ENCODE data around the gene XDH. TPM values are rescaled to one million over a fixed set of nuclear protein-coding genes. Genes with fewer than 3 reads are reported as not detected.

Gene XDH
- polyA plus RNA-seq, 4 donors, result 29.8 to 115 (median 37.2) TPM

DNA sequence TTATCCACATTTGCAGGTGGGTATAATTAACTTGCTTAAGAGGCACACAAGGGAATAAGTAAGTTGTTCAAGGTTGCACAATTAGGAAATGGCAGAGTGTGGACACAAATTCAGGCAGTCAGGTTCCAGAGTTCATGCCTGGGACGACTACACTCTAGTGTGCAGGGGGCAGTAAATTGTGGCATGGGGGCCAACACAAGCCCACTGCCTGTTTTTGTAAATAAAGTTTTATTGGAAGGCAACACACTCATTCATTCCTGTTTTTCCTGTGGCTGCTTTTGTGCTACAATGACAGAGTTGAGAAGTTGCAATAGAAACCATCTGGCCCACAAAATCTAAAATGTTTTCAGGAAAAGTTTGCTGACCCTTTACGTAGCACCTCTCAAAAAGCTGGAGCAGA is 41.4 kb downstream of the XDH start:
- Histone ChIP-seq H3K27me3 (ENCODE audit: control insufficient read depth in 3 of 3, insufficient read depth in 3 of 3, low read length in 3 of 3) (no peaks in the 10 kb centered on the region), H3K4me3 (ENCODE audit: low read depth in 1 of 3, low read length in 3 of 3) (no peak overlapping the region), H3K4me1 (ENCODE audit: control insufficient read depth in 3 of 3, insufficient read depth in 2 of 3, low read depth in 1 of 3, low read length in 2 of 3) (peaks cover 0 to 1% (median 0%) of the 10 kb centered on the region in 3 donors), H3K27ac (ENCODE audit: low read depth in 1 of 3, low read length in 2 of 3) (no peak overlapping the region), H3K9me3 (ENCODE audit: control insufficient read depth in 2 of 2, insufficient read depth in 1 of 2, low read depth in 1 of 2, low read length in 1 of 2) (no peaks in the 10 kb centered on the region), H3K36me3 (ENCODE audit: control insufficient read depth in 3 of 3, insufficient read depth in 2 of 3, low read depth in 1 of 3, low read length in 3 of 3) (peaks cover 0 to 51% (median 19%) of the 10 kb centered on the region in 3 donors)
- DNase-seq (no peak), FAIRE-seq (no peak)
- WGBS, 3 donors, result 71 to 88% (median 80%) methylated on average over 2 of the region's 2 CpGs

DNA sequence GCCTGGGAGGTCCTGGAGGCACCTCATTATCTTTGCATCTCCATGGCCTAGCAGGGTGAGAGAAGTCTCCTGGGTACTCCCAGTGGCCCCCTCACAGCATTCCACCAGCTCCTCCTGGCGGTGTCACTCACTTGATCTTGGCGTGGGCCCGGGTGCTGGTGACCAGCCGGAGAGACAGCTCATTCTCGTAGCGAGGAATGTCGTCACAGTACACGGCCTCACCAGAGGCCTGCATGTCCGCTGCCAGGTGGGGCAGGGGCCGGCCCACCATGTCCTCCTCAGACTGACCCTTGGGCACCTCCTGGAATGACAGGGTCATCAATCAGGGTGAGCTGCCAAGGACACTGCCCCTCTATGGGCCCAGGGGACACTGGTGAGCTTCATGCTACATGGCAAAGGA is 42.4 kb downstream of the XDH start:
- no peaks in the 10 kb centered on the region for H3K27me3 ChIP-seq (ENCODE audit: control insufficient read depth in 3 of 3, insufficient read depth in 3 of 3, low read length in 3 of 3)
- no peaks in the 10 kb centered on the region for H3K9me3 ChIP-seq (ENCODE audit: control insufficient read depth in 2 of 2, insufficient read depth in 1 of 2, low read depth in 1 of 2, low read length in 1 of 2)
- no peak overlapping the region for H3K4me3 ChIP-seq (ENCODE audit: low read depth in 1 of 3, low read length in 3 of 3)
- no peaks in the 10 kb centered on the region for H3K4me1 ChIP-seq (ENCODE audit: control insufficient read depth in 3 of 3, insufficient read depth in 2 of 3, low read depth in 1 of 3, low read length in 2 of 3)
- no peak for DNase-seq
- H3K36me3 ChIP-seq (ENCODE audit: control insufficient read depth in 3 of 3, insufficient read depth in 2 of 3, low read depth in 1 of 3, low read length in 3 of 3), result peaks cover 0 to 52% (median 24%) of the 10 kb centered on the region in 3 donors
- no peak overlapping the region for H3K27ac ChIP-seq (ENCODE audit: low read depth in 1 of 3, low read length in 2 of 3)
- WGBS, 3 donors, result 93 to 100% (median 94%) methylated on average over 10 of the region's 10 CpGs
- FAIRE-seq, result no peak

DNA sequence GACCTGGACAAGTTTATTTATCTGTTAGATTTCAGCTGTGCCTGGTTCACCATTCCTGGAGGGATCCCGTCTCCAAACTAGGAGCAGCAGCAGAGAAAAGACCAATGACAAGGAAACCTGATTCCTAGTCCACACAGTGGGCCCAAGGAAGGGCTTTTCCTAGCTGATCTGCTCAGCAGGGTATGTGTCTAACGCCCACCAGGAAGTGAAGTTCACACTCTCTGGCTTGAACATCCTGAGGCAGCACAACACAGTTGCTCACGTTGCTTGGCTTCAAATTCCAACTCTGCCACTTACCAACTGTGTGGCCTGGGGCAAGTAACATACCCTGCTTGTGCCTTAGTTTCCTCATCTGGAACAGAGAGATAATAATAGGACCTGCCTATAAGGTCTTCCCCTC is 42.9 kb downstream of the XDH start:
- no peak overlapping the region for H3K27ac ChIP-seq (ENCODE audit: low read depth in 1 of 3, low read length in 2 of 3)
- 60 to 91% (median 72%) methylated on average over 3 of the region's 3 CpGs for WGBS, 3 donors
- no peaks in the 10 kb centered on the region for H3K9me3 ChIP-seq (ENCODE audit: control insufficient read depth in 2 of 2, insufficient read depth in 1 of 2, low read depth in 1 of 2, low read length in 1 of 2)
- FAIRE-seq (no peak), DNase-seq (no peak)
- no peaks in the 10 kb centered on the region for H3K27me3 ChIP-seq (ENCODE audit: control insufficient read depth in 3 of 3, insufficient read depth in 3 of 3, low read length in 3 of 3)
- H3K4me1 ChIP-seq (ENCODE audit: control insufficient read depth in 3 of 3, insufficient read depth in 2 of 3, low read depth in 1 of 3, low read length in 2 of 3), result no peaks in the 10 kb centered on the region
- H3K36me3 ChIP-seq (ENCODE audit: control insufficient read depth in 3 of 3, insufficient read depth in 2 of 3, low read depth in 1 of 3, low read length in 3 of 3), result peaks cover 0 to 52% (median 24%) of the 10 kb centered on the region in 3 donors
- no peak overlapping the region for H3K4me3 ChIP-seq (ENCODE audit: low read depth in 1 of 3, low read length in 3 of 3)

DNA sequence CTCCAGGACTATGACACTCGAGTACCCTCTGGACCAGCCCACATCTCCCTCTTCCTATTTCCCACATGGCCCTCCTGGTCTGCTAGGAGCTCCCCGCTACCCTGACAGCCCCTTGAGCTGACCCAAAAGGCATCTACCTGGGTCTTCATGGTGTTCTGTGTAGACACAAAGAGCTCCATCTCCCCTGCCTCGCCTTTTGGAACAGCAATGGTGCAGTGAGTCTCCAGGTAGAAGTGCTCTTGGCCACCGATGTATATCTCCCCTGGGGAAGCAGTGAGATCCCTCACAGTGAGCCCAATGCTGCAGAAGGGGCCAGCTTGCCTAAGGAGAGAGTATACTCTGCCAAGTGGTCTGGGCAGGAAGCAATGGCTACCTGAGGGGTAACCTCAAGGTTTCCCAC is 47.8 kb downstream of the XDH start:
- H3K4me1 ChIP-seq (ENCODE audit: control insufficient read depth in 3 of 3, insufficient read depth in 2 of 3, low read depth in 1 of 3, low read length in 2 of 3), result no peaks in the 10 kb centered on the region
- H3K9me3 ChIP-seq (ENCODE audit: control insufficient read depth in 2 of 2, insufficient read depth in 1 of 2, low read depth in 1 of 2, low read length in 1 of 2), result no peaks in the 10 kb centered on the region
- DNase-seq (no peak), FAIRE-seq (no peak)
- no peak overlapping the region for H3K27ac ChIP-seq (ENCODE audit: low read depth in 1 of 3, low read length in 2 of 3)
- 66 to 96% (median 94%) methylated on average over 4 of the region's 4 CpGs for WGBS, 3 donors
- no peak overlapping the region for H3K4me3 ChIP-seq (ENCODE audit: low read depth in 1 of 3, low read length in 3 of 3)
- H3K27me3 ChIP-seq (ENCODE audit: control insufficient read depth in 3 of 3, insufficient read depth in 3 of 3, low read length in 3 of 3), result no peaks in the 10 kb centered on the region
- peaks cover 0 to 61% (median 7%) of the 10 kb centered on the region in 3 donors for H3K36me3 ChIP-seq (ENCODE audit: control insufficient read depth in 3 of 3, insufficient read depth in 2 of 3, low read depth in 1 of 3, low read length in 3 of 3)

DNA sequence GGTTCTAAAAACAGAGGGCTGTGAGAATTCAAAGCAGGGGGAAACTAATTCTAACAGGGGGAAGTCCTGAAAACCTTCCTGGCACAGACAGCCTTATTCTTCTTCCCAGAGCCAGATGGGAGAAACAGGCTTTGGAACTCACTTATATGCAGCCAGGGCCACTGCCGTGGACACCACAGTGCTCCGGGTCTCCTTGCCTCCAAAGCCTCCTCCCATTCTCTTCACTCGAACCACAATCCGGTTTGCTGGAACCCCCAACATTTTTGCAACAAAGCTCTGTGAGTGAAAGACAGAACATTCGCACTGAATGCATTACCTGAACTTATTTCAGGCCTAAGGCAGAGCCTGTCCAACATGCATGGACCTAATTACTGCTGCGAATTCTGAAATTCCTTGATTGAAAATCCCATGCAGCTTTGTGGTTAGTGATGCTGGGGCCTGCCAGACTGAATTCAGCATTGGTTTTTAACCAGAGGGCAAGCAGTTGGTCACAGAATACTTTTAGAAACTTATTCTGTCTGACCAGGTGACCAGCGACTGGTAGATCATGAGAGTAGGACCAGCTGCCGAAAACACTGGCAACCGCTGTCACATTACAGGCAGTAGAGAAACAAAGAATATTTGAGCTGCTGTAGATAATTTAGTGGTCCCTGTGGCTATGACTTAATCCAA is 48.6 kb downstream of the XDH start:
- 91 to 98% (median 93%) methylated on average over 9 of the region's 9 CpGs for WGBS, 3 donors
- H3K36me3 ChIP-seq (ENCODE audit: control insufficient read depth in 3 of 3, insufficient read depth in 2 of 3, low read depth in 1 of 3, low read length in 3 of 3), result peaks cover 0 to 58% (median 7%) of the 10 kb centered on the region in 3 donors
- no peaks in the 10 kb centered on the region for H3K4me1 ChIP-seq (ENCODE audit: control insufficient read depth in 3 of 3, insufficient read depth in 2 of 3, low read depth in 1 of 3, low read length in 2 of 3)
- H3K27me3 ChIP-seq (ENCODE audit: control insufficient read depth in 3 of 3, insufficient read depth in 3 of 3, low read length in 3 of 3), result no peaks in the 10 kb centered on the region
- DNase-seq (no peak), FAIRE-seq (no peak)
- no peak overlapping the region for H3K27ac ChIP-seq (ENCODE audit: low read depth in 1 of 3, low read length in 2 of 3)
- H3K9me3 ChIP-seq (ENCODE audit: control insufficient read depth in 2 of 2, insufficient read depth in 1 of 2, low read depth in 1 of 2, low read length in 1 of 2), result no peaks in the 10 kb centered on the region
- no peak overlapping the region for H3K4me3 ChIP-seq (ENCODE audit: low read depth in 1 of 3, low read length in 3 of 3)

DNA sequence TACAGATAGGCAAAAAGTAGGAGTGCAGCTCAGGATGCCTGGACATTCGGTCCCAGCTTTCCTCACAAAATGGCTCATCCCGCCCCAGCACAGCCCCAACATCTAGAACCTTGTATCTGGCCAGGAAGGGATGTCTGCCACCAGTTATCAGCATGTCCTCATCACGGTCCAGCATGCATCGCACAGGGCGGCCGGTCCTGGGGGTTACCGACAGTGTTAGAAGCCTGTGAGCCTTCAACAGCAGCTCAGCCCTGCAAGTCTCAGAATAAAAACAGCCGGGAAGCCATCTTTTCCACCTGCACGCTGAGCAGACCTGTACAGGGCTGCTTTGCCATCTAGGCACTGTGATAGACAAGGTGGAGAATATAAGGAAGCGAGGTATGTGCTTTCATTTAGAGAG is 49.2 kb downstream of the XDH start:
- H3K36me3 ChIP-seq (ENCODE audit: control insufficient read depth in 3 of 3, insufficient read depth in 2 of 3, low read depth in 1 of 3, low read length in 3 of 3), result peaks cover 0 to 52% (median 7%) of the 10 kb centered on the region in 3 donors
- WGBS, 3 donors, result 93 to 96% (median 96%) methylated on average over 10 of the region's 10 CpGs
- no peak for DNase-seq
- H3K27me3 ChIP-seq (ENCODE audit: control insufficient read depth in 3 of 3, insufficient read depth in 3 of 3, low read length in 3 of 3), result no peaks in the 10 kb centered on the region
- H3K9me3 ChIP-seq (ENCODE audit: control insufficient read depth in 2 of 2, insufficient read depth in 1 of 2, low read depth in 1 of 2, low read length in 1 of 2), result no peaks in the 10 kb centered on the region
- no peak overlapping the region for H3K27ac ChIP-seq (ENCODE audit: low read depth in 1 of 3, low read length in 2 of 3)
- no peak for FAIRE-seq
- no peak overlapping the region for H3K4me3 ChIP-seq (ENCODE audit: low read depth in 1 of 3, low read length in 3 of 3)
- no peaks in the 10 kb centered on the region for H3K4me1 ChIP-seq (ENCODE audit: control insufficient read depth in 3 of 3, insufficient read depth in 2 of 3, low read depth in 1 of 3, low read length in 2 of 3)

DNA sequence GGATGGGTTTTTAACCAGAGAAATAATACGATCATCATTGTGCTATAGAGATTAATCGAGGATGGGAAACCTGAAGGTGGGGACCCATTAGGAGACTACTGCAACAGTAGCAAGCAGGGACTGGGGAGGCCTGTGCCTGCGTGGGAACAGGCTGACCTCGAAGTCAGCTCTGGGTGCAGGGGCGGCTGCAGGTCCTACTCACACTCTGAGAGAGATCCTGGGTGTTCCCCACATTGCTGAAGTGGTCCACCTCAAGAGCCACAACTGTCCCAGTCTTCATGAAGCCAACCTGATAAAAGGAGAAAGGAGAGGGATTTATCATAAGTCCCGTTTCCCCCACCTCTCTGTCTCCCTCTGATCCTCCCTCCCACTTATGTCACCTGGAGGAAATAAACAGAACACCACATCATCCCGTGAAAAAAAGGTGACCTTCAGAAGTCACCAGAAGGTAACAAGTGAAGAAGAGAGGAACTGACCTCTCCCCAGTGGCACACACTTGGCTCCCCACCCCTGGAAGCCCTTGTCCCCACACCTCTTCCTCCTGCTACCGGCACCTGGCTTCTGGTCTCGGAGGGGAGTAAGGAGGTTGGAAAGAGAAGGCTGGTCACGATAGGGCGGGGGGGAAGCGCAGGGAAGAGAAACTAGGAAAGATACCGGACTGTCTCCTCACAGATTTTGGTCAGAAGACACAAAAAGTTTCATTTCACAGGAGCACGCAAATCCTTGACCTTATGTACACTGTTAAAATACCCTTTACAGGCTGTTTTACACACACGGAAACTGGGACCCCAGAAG is 50.4 kb downstream of the XDH start:
- 84 to 91% (median 85%) methylated on average over 15 of the region's 15 CpGs for WGBS, 3 donors
- Histone ChIP-seq H3K4me1 (ENCODE audit: control insufficient read depth in 3 of 3, insufficient read depth in 2 of 3, low read depth in 1 of 3, low read length in 2 of 3) (no peaks in the 10 kb centered on the region), H3K9me3 (ENCODE audit: control insufficient read depth in 2 of 2, insufficient read depth in 1 of 2, low read depth in 1 of 2, low read length in 1 of 2) (no peaks in the 10 kb centered on the region), H3K27me3 (ENCODE audit: control insufficient read depth in 3 of 3, insufficient read depth in 3 of 3, low read length in 3 of 3) (no peaks in the 10 kb centered on the region), H3K36me3 (ENCODE audit: control insufficient read depth in 3 of 3, insufficient read depth in 2 of 3, low read depth in 1 of 3, low read length in 3 of 3) (peaks cover 0 to 51% (median 9%) of the 10 kb centered on the region in 3 donors), H3K4me3 (ENCODE audit: low read depth in 1 of 3, low read length in 3 of 3) (no peak overlapping the region), H3K27ac (ENCODE audit: low read depth in 1 of 3, low read length in 2 of 3) (no peak overlapping the region)
- FAIRE-seq (no peak), DNase-seq (no peak)

DNA sequence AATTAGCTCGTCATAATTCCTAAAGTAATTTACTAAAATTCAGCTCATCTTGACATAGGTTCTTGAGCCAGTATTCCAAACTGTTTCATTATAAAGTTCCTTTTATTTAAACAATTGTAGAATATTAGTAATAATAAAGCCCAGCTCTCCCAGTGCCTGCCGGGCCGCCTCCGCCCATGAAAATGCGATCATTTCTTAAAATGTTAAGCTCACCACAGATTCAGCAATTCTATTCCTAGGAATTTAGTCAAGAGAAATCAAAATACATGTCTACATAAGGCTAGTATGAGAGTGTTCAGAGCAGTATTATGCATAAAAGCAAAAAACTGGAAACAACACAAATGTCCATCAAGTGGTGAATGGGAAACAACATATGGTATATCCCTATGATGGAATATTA is 52.0 kb downstream of the XDH start:
- H3K27ac ChIP-seq (ENCODE audit: low read depth in 1 of 3, low read length in 2 of 3), result no peak overlapping the region
- no peak for DNase-seq

More for the DNA sequence above, 52.0 kb downstream of the XDH start:
- 95 to 96% (median 95%) methylated on average over 5 of the region's 5 CpGs for WGBS, 3 donors
- Histone ChIP-seq H3K4me3 (ENCODE audit: low read depth in 1 of 3, low read length in 3 of 3) (no peak overlapping the region), H3K36me3 (ENCODE audit: control insufficient read depth in 3 of 3, insufficient read depth in 2 of 3, low read depth in 1 of 3, low read length in 3 of 3) (peaks cover 0 to 45% (median 3%) of the 10 kb centered on the region in 3 donors), H3K27me3 (ENCODE audit: control insufficient read depth in 3 of 3, insufficient read depth in 3 of 3, low read length in 3 of 3) (no peaks in the 10 kb centered on the region), H3K4me1 (ENCODE audit: control insufficient read depth in 3 of 3, insufficient read depth in 2 of 3, low read depth in 1 of 3, low read length in 2 of 3) (no peaks in the 10 kb centered on the region), H3K9me3 (ENCODE audit: control insufficient read depth in 2 of 2, insufficient read depth in 1 of 2, low read depth in 1 of 2, low read length in 1 of 2) (no peaks in the 10 kb centered on the region)
- no peak for FAIRE-seq

Data from small intestine (tissue), 7 donors.